GM12801 (cell line): ENCODE results near the gene PDGFC.

ENCODE experiments used
- CTCF ChIP-seq: IDR thresholded peaks from one replicate; pipeline ENCODE4 v1.5.1; 2011; ENCODE audit warnings: control low read depth; ENCODE audit not compliant: insufficient read length; ENCODE audit errors: extremely low read depth

The PDGFC gene

GRCh38 chr4:156956826-156957368, 14.7 kb downstream of the PDGFC start:
- TF ChIP-seq CTCF: no peak

GRCh38 chr4:156956359-156956758, 15.2 kb downstream of the PDGFC start:
- no peak for TF ChIP-seq CTCF

GRCh38 chr4:156954587-156954986, 17.0 kb downstream of the PDGFC start:
- TF ChIP-seq CTCF: no peak

- no peak for TF ChIP-seq CTCF
These were observed 17.6 kb downstream of the PDGFC start for GRCh38 chr4:156953951-156954350.

- TF ChIP-seq CTCF: no peak
These were observed 18.6 kb downstream of the PDGFC start for GRCh38 chr4:156953001-156953400.

GRCh38 chr4:156952078-156952759, 19.4 kb downstream of the PDGFC start:
- TF ChIP-seq CTCF: no peak

- TF ChIP-seq CTCF: no peak
These were observed 20.7 kb downstream of the PDGFC start for GRCh38 chr4:156950948-156951347.
